HG02623 (cell line): ENCODE data around the gene ATP8A2.
"Not testable (repeated sequence)": the region's sequence is repeated elsewhere in the genome, so short reads cannot be mapped to it uniquely, and the experiment has no call there.

Experiments used
- ATAC-seq: cut with Tn5 transposase; IDR thresholded peaks from one replicate; pipeline ENCODE4 v1.9.1; 2021; ENCODE audit warnings: moderate library complexity; ENCODE audit not compliant: unreplicated experiment

ATP8A2 gene

DNA sequence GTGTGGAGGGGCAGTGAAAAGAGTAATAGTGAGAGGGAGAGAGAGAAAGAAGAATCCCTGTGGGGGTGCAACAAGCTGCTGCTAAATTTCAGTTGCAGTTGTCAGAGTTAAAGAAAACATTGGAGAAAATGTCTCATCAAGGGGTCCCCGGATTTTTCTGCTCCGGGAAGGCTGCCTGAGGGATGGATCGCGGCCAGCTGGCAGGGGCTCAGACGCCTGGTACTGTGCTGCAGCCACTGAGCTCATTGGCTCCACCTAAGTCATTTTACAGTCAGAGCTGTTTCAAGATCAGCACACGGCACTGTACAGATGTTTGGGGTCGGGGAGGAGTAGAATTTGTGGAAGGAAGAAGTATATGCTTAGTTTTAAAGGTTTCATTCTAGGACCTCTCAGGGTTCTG, 573.8 kb downstream of the ATP8A2 start:
- no peak for ATAC-seq

DNA sequence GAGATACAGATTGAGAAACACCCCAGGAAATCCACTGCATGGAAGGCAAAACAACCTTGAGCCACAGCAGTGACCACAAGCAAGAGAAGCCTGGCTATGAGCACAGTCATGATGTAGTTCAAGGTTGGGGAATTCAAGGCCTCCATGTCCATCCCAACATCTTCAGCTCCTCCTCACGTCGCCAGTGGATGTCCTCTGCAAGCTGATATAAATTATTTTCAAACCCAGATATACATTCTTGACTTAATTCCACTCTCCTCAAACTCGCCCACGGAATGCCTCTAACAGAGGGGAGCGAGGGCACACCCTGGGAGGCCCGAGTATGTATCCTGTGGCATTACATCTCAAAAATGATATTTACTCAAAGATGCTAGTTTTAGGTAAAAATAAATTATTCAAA, 574.5 kb downstream of the ATP8A2 start:
- no peak for ATAC-seq

GRCh38 chr13:25948910-25949309, 577.1 kb downstream of the ATP8A2 start:
- no peak for ATAC-seq

DNA sequence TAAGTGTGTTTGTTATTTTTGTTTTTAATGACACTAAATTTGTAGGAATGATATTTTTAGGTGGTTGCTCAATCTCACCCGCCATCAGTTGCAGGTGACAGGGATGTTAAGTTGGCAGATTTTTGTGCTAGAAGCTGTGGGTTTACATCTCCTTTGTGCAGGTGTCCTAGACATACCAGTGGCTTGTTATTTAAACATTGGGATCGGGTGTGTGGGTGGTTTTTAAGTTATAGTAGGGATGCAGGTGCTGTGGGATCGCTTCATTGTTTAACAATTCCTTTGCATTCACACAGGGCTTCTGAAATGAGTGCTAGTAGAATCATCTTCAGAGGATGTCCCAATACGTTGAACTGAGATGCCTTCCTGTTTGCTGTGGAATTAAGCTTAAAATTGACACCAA, 580.1 kb downstream of the ATP8A2 start:
- ATAC-seq = no peak

DNA sequence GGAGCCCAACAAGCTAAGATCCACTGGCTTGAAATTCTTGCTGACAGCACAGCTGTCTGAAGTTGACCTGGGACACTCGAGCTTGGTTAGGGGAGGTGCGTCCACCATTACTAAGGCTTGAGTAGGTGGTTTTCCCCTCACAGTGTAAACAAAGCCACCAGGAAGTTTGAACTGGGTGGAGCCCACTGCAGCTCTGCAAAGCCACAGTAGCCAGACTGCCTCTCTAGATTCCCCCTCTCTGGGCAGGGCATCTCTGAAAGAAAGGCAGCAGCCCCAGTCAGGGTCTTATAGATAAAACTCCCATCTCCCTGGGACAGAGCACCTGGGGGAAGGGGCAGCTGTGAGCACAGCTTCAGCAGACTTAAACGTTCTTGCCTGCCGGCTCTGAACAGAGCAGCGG, 582.3 kb downstream of the ATP8A2 start:
- not testable (repeated sequence) for ATAC-seq

DNA sequence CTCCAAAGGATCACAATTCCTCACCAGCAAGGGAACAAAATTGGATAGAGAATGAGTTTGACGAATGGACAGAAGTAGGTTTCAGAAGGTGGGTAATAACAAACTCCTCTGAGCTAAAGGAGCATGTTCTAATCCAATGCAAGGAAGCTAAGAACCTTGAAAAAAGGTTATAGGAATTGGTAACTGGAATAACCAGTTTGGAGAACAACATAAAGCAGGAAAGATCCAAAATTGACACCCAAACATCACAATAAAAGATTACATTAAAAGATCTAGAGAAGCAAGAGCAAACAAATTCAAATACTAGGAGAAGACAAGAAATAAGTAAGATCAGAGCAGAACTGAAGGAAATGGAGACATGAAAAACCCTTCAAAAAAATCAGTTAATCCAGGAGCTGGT, 583.2 kb downstream of the ATP8A2 start:
- ATAC-seq = not testable (repeated sequence)

DNA sequence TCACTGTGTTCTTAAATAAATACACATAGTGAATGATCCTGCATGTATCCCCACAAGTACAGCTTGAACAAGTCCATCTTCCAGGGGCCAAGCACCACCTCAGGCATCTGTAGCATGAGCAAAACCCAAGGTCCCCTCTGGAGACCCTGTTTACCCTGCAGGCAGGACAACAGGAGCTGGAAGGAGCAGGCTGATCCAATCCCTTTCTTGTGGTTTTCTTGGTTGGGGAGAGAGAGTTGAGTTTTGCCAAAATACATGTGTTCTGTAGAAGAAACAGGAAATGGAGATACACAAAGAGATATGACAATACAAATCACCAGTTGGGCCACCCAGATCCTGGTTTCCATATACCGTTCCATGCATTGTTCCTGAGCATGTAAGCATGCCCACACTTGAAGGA, 587.2 kb downstream of the ATP8A2 start:
- no peak for ATAC-seq

GRCh38 chr13:25961294-25961693, 589.5 kb downstream of the ATP8A2 start:
- ATAC-seq = no peak

DNA sequence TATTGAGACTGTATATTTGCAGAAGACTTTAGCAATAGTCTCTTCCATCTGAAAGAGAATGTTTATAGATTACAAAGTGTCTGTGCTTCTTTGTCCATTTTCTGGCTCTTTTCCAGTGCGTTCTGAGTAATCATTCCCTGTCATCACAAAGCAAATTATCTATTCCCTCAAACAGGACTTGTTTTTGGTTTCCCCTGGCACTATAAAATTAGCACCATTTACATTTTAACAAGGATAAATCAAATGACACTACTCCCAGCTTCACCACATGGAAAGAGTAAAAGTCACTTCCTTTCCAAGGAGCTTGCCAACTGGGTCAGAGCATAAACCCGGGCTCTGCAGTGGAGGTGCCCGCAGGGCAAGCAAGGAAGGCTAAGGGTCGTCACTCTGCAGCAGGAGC, 591.9 kb downstream of the ATP8A2 start:
- ATAC-seq = no peak

GRCh38 chr13:25965596-25965995, 593.8 kb downstream of the ATP8A2 start:
- ATAC-seq = no peak

GRCh38 chr13:25966086-25966485, 594.3 kb downstream of the ATP8A2 start:
- ATAC-seq = no peak

DNA sequence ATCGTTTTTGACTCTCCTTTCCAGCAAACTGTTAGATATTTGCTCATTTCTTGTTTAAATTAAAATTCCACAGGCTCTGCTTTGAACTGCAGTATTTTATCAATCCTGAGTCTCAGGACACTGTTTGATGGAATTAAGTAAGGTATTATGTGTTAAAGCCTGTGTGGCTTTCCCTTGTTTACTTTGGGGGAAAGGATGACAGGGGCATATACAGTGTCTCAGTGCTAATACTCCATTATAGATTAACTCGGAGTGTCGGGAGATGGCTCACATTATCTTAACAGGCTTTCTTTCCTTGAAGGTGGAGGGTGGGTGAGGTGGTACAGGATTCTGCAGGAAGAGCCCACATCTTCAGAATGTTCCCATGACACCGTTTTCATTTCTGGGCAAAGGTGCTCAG, 595.4 kb downstream of the ATP8A2 start:
- ATAC-seq = no peak

GRCh38 chr13:25971047-25971446, 599.3 kb downstream of the ATP8A2 start:
- no peak for ATAC-seq

DNA sequence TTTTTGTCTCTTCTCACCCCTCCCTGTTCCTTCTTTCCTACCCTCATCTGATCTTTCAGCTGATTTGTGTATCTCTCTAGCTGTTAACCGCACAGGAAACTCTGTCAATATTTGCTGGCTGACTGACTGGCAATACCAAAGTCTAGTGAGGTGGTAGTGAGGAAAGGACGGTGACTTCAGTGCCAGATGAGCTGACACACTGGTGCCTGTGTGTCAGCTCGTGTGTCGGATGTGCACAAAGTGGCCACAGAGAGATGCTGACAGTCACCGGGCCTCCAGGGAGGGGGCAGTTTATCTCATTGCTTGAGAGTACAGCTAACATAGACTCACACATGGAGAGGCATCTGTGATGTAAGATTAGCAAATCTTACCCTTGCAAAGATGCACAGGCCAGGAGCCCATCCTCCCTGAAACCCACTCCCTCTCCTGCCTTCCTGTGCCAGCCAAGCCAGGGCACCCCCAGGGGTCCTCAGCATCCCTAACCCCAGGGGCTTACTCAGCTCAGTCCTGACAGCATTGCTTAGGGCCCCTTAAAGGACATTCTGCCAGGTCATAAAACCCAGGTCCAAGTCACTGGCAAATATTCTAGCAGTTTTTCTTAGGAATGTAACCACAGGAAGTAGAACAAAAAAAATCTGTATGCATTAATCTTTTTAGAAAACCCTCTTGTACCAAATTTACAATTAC, 599.8 kb downstream of the ATP8A2 start:
- no peak for ATAC-seq

GRCh38 chr13:25973085-25973484, 601.3 kb downstream of the ATP8A2 start:
- no peak for ATAC-seq

- ATAC-seq = no peak
Measured at GRCh38 chr13:25973576-25973975, 601.8 kb downstream of the ATP8A2 start.

DNA sequence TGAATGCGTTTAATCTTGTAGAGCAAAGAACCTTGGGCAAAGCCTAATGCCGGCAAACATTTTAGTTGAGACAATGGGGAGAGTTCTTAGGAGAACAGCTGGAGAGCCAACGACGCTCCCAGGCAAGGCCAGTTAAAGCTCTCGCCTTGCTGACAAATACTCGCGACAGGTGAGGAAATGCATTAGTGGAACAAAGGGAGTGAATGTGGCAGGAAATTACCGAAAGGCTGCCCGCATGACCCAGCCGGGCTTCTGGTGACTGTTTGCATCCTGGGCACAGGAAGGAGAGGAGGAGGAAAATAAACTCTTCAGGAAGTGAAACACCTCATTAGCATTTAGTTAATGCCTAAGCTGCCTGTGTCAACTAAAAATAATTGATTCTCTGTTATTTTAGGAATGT, 605.4 kb downstream of the ATP8A2 start:
- ATAC-seq = no peak

DNA sequence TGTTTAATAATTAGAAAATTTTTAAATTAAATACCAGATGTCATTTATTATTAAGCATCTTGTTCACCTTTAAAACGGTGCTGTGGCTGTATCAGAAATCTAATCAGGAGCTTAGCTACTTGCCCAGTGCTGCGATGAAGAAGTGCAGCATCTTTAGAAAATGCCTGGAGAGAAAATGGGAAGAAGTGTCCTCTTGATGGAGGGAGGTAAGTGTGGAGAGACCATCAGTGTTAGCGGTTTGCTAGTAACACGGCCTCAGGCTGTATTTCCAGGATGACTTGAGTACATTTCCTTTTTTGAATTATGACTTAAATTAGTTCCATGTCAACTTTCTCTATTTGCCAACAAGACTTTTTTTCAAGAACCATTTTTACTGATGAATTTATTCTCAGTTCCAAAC, 605.9 kb downstream of the ATP8A2 start:
- ATAC-seq = no peak

- no peak for ATAC-seq
Measured at GRCh38 chr13:25978961-25979360, 607.2 kb downstream of the ATP8A2 start.

DNA sequence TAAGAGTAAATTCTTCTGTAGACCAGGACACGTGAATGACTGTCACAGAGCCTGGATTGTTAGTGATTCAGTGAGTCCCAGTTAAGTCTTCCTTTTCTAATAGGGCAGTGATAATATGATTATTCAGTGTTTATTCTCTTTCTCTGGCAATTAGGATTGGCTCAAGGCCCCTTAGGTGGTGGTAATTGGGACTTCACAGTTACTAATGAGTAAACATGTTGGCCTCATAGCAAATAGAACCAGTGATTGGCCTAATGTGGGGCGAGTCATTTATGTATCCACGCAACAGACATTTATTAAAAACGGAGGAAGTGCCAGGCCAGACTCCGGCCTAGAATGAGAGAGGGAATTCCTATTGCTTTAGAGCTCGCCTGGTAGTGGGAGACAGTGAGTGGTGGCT, 607.6 kb downstream of the ATP8A2 start:
- no peak for ATAC-seq

- no peak for ATAC-seq
Measured at GRCh38 chr13:25980255-25980654, 608.5 kb downstream of the ATP8A2 start.

DNA sequence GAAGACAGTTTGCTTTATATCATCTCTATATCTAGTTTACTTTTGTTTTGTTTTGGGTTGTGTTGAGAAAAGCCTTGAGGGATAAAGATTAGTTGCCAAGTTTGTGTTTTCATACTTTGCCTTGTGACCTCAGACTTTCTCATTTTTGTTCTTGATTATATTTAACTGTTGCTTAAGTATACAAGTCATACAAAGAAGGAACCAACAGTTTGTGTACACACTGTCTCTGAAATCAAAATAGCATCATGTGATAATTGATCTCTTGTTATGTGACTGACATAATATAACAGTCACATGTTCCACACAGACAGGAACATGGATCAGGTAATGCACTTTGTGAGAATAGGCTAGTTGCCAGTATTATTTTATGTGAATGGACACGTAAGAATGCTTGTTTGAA, 609.3 kb downstream of the ATP8A2 start:
- no peak for ATAC-seq

DNA sequence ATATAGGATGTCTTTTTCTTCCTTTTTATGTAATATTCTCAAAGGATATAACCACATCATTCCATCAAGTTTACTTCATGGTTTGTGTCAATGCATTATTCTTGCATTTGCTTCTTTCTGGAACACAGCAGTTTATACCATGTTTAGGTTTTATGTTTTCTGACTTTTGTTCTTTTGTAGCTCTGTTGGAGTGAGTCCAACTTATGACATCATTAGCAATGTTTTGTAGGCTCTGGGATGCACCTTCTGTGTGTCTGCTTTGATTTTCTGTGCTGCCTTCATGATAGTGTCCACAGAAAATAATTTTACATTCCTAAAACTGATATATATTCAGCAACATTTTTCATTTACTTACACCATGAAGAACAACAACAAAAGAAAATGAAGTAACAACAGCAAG, 611.1 kb downstream of the ATP8A2 start:
- ATAC-seq = no peak
